GM12873 (cell line): Measurements from ENCODE around the gene TTLL8.

Experiments
- TF ChIP-seq, protein P1 (sequence below): IDR thresholded peaks from 2 replicates; pipeline ENCODE4 v1.5.1; 2012; ENCODE audit warnings: low read depth, mild to moderate bottlenecking, moderate library complexity, low read length, control low read depth; ENCODE audit not compliant: insufficient read depth; ENCODE audit errors: missing control alignments

The TTLL8 gene

DNA sequence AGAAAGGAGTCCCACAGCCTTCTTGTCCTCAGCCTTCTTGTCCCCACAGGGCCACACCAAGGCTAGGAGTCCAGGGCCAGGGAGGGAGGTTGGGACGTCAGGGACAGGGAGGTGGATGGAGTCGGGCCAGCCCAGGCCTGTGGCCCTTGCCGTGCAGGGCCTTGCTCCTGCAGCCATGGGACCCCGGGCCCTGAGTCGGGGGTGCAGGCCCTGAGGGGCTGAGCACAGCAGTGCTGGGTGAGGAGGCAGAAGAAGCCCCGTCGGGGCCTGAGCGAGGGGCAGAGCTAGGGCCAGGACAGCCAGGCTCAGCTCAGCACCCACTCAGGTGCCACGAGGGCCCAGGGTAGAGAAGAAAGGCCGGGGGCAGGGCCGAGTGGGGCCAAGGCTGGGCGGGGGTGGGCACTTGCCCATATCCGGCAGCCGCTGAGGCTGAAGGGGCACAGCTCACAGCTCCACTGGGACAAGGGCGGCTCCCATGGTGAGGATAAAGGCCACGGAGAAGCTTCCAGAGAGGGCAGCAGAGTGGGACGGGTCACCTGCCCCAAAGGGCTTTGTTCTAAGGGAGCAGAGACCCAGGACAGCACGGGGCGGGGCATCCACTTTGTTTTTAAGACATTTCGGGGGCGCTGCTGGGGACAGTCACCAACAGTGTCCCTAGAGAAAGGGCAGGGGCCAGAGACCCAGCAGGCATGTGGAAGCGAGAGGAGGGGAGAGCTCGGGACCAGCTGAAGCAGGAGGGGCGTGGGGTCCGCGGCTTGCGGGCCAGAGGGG lies 23.5 kb upstream of the TTLL8 start:
- TF ChIP-seq, protein P1, sequence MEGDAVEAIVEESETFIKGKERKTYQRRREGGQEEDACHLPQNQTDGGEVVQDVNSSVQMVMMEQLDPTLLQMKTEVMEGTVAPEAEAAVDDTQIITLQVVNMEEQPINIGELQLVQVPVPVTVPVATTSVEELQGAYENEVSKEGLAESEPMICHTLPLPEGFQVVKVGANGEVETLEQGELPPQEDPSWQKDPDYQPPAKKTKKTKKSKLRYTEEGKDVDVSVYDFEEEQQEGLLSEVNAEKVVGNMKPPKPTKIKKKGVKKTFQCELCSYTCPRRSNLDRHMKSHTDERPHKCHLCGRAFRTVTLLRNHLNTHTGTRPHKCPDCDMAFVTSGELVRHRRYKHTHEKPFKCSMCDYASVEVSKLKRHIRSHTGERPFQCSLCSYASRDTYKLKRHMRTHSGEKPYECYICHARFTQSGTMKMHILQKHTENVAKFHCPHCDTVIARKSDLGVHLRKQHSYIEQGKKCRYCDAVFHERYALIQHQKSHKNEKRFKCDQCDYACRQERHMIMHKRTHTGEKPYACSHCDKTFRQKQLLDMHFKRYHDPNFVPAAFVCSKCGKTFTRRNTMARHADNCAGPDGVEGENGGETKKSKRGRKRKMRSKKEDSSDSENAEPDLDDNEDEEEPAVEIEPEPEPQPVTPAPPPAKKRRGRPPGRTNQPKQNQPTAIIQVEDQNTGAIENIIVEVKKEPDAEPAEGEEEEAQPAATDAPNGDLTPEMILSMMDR: no peak

DNA sequence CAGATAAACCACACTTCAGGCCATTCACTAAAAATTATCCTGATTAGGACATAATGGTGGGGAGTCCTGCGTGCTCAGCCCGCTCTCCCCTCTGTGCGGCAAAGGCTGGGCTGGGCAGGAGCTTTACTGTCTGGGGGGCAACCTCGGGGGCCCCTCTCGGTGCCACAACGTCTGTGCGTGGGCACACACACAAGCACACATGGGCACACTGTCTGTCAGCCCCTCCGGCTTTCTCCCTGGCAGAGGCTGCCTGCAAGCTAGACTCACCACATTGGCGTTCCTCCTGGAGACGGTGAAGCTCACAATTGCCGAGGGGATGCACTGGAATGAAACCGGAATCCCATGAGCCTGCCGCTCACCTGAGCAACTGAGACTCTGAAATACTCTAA lies 22.0 kb upstream of the TTLL8 start:
- TF ChIP-seq, protein P1: no peak

DNA sequence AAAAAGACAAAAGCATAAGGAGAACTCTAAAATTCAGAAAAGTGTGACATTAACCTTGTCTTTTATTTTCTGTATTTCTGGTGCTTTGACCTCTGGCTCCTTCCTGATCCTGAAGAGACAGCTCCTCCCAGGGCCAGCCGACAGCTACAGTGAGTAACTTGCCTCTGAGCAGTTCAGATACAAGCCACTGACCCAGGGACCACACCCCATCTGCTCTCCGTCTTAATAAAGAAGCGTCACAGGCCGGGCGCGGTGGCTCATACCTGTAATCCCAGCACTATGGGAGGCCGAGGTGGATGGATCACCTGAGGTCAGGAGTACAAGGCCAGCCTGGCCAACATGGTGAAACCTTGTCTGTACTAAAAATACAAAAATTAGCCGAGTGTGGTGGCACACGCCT lies 20.7 kb upstream of the TTLL8 start:
- TF ChIP-seq, protein P1: no peak

DNA sequence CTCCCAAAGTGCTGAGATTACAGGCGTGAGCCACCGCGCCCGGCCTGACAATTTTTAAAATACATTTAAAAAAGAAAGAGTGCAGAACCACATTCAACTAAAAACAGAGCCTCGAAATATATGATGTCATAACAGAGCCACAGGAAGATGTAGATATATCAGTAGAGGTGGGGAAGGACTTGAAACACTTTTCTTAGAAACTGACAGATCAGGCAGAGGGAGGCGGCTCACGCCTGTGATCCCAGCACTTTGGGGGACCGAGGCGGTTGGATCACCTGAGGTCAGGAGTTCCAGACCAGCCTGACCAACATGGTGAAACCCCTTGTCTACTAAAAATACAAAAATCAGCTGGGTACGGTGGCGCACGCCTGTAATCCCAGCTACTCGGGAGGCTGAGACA lies 20.1 kb upstream of the TTLL8 start:
- TF ChIP-seq, protein P1: no peak

DNA sequence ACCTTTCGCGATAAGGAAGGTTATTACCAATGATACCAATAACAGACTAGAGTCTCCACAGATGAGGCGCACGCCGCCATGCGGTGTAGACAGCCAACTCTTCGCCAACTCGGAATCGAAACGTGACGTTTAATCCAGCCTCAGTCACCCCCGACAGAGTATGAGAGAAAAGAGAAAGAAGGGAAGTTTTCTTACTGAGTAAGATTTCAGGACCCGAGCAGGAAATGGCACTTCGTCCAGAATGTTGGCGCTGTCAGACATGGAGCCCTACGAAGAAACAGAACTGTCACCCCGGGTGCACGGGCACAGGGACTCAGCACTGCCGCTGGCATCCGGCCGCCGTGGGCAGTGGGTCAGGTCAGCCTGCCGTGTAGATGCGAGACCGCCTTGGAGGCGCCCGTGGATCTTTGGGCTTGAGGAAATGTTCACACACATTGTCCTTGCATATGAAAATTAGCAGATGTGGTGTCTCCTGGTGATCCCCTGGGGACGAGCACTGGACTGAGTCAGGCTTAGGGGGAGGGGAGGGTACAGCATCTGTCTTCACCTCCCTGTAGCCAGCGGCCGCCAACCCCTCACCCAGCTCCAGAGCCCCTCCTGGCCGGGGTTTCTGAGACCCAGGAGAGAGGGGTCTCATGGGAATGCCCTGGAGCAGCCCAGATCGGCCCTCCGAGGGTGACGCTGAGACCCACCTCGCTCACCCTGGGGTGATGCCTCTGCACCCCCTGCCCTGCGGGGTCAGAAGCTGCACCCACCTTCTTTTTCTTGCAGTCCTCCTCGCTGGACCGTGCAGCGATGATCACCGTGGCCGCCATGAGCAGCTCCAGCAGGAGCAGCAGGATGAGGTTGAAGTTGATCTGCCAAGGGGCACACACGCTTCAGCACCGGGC lies 18.8 kb upstream of the TTLL8 start:
- TF ChIP-seq, protein P1: no peak

DNA sequence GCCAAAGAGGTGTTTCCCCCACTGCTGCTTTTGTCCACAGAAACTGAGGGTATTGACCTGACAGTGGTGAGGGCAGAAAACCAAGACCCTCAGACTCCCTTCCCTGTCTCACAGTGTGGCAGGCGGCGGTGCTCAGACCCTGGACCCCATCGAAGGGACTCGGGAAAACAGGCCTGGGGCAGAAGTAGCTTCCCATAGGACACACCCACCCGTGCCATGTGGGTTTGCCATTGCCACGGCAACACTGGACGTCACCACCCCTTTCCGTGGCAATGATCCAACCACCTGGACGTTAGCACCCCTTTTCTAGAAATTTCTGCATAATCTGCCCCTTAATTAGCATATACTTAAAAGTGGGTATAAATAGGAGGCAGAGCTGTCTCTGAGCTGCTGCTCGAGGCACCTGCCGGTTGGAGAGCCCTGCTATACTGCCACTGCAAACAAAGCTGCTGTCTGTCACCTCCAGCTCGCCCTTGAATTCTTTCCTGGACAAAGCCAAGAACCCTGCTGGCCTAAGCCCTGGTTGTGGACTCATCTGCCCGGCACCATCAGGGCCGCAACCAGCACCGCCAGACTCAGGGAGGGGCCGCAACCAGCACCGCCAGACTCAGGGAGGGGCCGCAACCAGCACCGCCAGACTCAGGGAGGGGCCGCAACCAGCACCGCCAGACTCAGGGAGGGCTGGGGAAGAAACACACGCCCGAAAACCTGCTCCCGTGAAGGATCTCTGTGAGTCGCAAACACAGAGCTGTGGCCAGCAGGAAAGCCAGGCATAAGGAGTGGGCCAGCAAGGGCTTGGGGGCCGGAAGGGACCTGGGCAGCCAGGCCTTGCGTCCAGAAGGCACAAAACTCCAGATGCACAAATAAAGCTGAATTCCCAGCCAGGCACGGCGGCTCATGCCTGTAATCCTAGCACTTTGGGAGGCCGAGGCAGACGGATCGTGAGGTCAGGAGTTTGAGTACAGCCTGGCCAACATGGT lies 16.7 kb upstream of the TTLL8 start:
- TF ChIP-seq, protein P1: no peak

DNA sequence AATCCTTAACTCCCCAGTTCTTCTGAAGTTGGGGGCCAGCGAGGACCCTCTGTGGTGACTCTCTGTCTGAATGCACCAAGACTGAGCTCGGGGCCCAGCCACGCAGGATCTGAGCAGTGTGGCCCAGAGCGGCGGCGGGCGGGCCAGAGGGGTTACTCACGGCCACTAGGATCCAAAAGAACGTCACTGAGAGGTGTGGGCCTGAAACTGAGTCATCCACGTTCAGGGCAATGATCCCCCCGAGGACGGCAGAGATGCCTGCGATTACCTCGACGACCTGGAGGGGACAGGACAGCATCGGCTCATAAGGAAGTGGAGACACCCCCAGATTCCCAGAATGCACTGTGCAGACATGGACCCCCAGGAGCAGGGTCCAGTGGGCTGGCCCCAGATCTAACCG lies 16.0 kb upstream of the TTLL8 start:
- TF ChIP-seq, protein P1: no peak
